Measurements from ENCODE around the gene YWHAE.
A peak's percentile ranks its signal among the peaks of the same experiment; 100 is the strongest.
"Not testable (repeated sequence)": the region's sequence is repeated elsewhere in the genome, so short reads cannot be mapped to it uniquely, and the experiment has no call there.

YWHAE gene

GRCh38 chr17:1399679-1400512, at the start of gene YWHAE:
TSS of gene YWHAE (minus strand) at chr17:1400222. CDS start at chr17:1400110, 112 bp downstream.
- H3K4me3 ChIP-seq (replicated peaks; ENCODE audit: low read depth, low read length): peak within 1 kb of the TSS; percentile 97
- DNase-seq (ENCODE audit: low read depth): peak; percentile 94
- TF ChIP-seq, protein P1, sequence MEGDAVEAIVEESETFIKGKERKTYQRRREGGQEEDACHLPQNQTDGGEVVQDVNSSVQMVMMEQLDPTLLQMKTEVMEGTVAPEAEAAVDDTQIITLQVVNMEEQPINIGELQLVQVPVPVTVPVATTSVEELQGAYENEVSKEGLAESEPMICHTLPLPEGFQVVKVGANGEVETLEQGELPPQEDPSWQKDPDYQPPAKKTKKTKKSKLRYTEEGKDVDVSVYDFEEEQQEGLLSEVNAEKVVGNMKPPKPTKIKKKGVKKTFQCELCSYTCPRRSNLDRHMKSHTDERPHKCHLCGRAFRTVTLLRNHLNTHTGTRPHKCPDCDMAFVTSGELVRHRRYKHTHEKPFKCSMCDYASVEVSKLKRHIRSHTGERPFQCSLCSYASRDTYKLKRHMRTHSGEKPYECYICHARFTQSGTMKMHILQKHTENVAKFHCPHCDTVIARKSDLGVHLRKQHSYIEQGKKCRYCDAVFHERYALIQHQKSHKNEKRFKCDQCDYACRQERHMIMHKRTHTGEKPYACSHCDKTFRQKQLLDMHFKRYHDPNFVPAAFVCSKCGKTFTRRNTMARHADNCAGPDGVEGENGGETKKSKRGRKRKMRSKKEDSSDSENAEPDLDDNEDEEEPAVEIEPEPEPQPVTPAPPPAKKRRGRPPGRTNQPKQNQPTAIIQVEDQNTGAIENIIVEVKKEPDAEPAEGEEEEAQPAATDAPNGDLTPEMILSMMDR (IDR thresholded peaks at IDR 0.05; ENCODE audit: low read length, missing control alignments): no peak

GRCh38 chr17:1449412-1449967, 49.5 kb upstream of the YWHAE start:
- TF ChIP-seq, protein P1 (IDR thresholded peaks at IDR 0.05; ENCODE audit: low read length, missing control alignments): no peak
- DNase-seq (ENCODE audit: low read depth): no peak
- H3K4me3 ChIP-seq (replicated peaks; ENCODE audit: low read depth, low read length): no peak overlapping the region

DNA sequence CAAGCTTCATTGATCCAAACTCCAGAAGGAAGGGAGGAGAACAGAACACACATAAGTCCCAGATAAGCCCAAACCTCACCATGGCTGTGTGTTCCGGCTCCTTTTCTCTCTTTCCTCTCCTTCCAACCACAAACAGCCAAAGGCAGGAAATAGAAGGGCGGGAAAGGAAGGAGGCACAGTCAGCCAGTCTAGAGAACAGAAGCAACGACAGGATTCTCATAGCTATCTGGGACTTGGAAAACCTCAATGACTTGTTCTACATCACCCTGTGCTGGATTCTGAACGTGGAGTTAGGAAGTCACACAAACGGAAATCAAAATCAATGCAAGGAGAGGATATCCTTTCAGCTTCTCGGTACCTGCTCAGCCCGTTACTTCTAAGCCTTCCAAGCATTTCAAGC, 47.0 kb upstream of the YWHAE start:
- TF ChIP-seq, protein P1 (IDR thresholded peaks at IDR 0.05; ENCODE audit: low read length, missing control alignments): no peak
- DNase-seq (ENCODE audit: low read depth): no peak
- H3K4me3 ChIP-seq (replicated peaks; ENCODE audit: low read depth, low read length): no peak overlapping the region

GRCh38 chr17:1446201-1446600, 46.2 kb upstream of the YWHAE start:
- TF ChIP-seq, protein P1 (IDR thresholded peaks at IDR 0.05; ENCODE audit: low read length, missing control alignments): no peak
- no peak overlapping the region for H3K4me3 ChIP-seq (replicated peaks; ENCODE audit: low read depth, low read length)
- no peak for DNase-seq (ENCODE audit: low read depth)

- DNase-seq (ENCODE audit: low read depth); H3K4me3 ChIP-seq (replicated peaks; ENCODE audit: low read depth, low read length): not testable (repeated sequence)
Measured at GRCh38 chr17:1445695-1446094, 45.7 kb upstream of the YWHAE start.

- not testable (repeated sequence) for DNase-seq (ENCODE audit: low read depth); H3K4me3 ChIP-seq (replicated peaks; ENCODE audit: low read depth, low read length)
Measured at GRCh38 chr17:1442721-1443120, 42.7 kb upstream of the YWHAE start.

DNA sequence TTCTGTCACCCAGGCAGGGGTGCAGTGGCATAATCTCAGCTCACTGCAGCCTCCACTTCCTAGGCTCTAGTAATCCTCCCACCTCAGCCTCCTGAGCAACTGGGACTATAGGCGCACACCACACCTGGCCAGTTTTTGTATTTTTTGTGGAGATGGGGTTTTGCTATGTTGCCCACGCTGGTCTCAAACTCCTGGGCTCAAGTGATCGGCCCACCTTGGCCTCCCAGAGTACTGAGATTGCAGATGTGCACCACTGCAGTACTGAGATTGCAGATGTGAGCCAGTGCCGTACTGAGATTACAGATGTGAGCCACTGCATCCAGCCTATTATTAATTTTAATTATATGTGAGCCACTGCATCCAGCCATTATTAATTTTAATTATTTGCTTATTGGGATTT, 42.2 kb upstream of the YWHAE start:
- no peak overlapping the region for H3K4me3 ChIP-seq (replicated peaks; ENCODE audit: low read depth, low read length)
- TF ChIP-seq, protein P1 (IDR thresholded peaks at IDR 0.05; ENCODE audit: low read length, missing control alignments): no peak
- no peak for DNase-seq (ENCODE audit: low read depth)

GRCh38 chr17:1440921-1441320, 40.9 kb upstream of the YWHAE start:
- no peak overlapping the region for H3K4me3 ChIP-seq (replicated peaks; ENCODE audit: low read depth, low read length)
- TF ChIP-seq, protein P1 (IDR thresholded peaks at IDR 0.05; ENCODE audit: low read length, missing control alignments): no peak
- DNase-seq (ENCODE audit: low read depth): no peak
